ENCODE measurements around the gene NOTCH2. TPM values are rescaled to one million over a fixed set of nuclear protein-coding genes. Genes with fewer than 3 reads are reported as not detected.

The NOTCH2 gene
- polyA plus RNA-seq, 3 donors = 47.3 to 108 (median 86.6) TPM

DNA sequence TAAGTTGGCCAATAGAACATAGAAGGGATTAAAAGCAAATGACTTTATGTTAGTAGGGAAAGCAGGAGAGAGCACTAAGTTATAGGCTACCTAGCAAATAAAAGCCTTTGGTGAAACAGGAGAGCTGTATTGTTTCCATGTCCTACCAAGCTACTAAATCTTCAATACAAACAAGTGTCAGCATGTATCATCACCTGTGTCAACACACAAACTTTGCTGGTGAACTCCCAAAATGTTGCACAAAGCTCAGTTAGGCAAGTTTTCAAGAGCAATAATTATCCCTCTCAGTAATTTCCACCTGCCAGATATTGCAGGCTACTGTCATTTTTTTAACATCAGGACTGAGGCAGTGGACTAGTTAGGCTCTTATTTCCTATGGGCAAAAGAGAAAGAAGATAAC lies 95.4 kb downstream of the NOTCH2 start:
- no peak overlapping the region for H3K9ac ChIP-seq (ENCODE audit: insufficient read depth, low read length, poor library complexity, severe bottlenecking)
- H3K27me3 ChIP-seq (ENCODE audit: control insufficient read depth in 2 of 2, insufficient read depth in 2 of 2, low read length in 2 of 2) = no peaks in the 10 kb centered on the region
- peaks cover 72 to 89% of the 10 kb centered on the region in 2 donors for H3K36me3 Mint-ChIP-seq
- peaks cover 96% of the 10 kb centered on the region for H4K20me1 ChIP-seq (ENCODE audit: insufficient read depth, low read length)
- peaks cover 37 to 38% of the 10 kb centered on the region in 2 donors for H3K4me1 ChIP-seq (ENCODE audit: control insufficient read depth in 1 of 2, insufficient read depth in 2 of 2, low read length in 2 of 2)
- H3K79me2 ChIP-seq (ENCODE audit: insufficient read depth, low read length) = peaks cover 84% of the 10 kb centered on the region
- TF ChIP-seq, protein P1, sequence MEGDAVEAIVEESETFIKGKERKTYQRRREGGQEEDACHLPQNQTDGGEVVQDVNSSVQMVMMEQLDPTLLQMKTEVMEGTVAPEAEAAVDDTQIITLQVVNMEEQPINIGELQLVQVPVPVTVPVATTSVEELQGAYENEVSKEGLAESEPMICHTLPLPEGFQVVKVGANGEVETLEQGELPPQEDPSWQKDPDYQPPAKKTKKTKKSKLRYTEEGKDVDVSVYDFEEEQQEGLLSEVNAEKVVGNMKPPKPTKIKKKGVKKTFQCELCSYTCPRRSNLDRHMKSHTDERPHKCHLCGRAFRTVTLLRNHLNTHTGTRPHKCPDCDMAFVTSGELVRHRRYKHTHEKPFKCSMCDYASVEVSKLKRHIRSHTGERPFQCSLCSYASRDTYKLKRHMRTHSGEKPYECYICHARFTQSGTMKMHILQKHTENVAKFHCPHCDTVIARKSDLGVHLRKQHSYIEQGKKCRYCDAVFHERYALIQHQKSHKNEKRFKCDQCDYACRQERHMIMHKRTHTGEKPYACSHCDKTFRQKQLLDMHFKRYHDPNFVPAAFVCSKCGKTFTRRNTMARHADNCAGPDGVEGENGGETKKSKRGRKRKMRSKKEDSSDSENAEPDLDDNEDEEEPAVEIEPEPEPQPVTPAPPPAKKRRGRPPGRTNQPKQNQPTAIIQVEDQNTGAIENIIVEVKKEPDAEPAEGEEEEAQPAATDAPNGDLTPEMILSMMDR (IDR thresholded peaks at IDR 0.05) = no peak
- intact Hi-C loops (cut with micrococcal nuclease) = no loop called here
- no peak overlapping the region for H3K4me3 ChIP-seq (replicated peaks in 1 of 3; ENCODE audit: low read depth in 2 of 3, low read length in 3 of 3)
- H3K27me3 Mint-ChIP-seq (ENCODE audit: low read depth in 3 of 3) = no peaks in the 10 kb centered on the region
- H3K4me2 ChIP-seq (replicated peaks; ENCODE audit: extremely low read depth, low read length, poor library complexity, severe bottlenecking) = no peak overlapping the region
- peaks cover 45 to 72% of the 10 kb centered on the region in 2 donors for H3K36me3 ChIP-seq (replicated peaks in 1 of 2; ENCODE audit: control insufficient read depth in 1 of 2, insufficient read depth in 2 of 2, low read length in 2 of 2)
- H3K27ac ChIP-seq (ENCODE audit: low read depth in 1 of 2, low read length in 2 of 2) = peak overlapping the region in 1 of 2 donors; percentile 71
- no peaks in the 10 kb centered on the region for H3K9me3 Mint-ChIP-seq
- H3K4me1 Mint-ChIP-seq = peaks cover 48% of the 10 kb centered on the region
- H3K27ac Mint-ChIP-seq = peak overlapping the region in 3 of 7 donors; percentile 9 to 42 (median 33)
- H3K4me3 Mint-ChIP-seq = no peak overlapping the region
- no peaks in the 10 kb centered on the region for H3K9me3 ChIP-seq (replicated peaks in 1 of 2; ENCODE audit: control insufficient read depth in 1 of 2, insufficient read depth in 1 of 2, low read length in 2 of 2)
- no peak for DNase-seq
- no peak overlapping the region for H2AFZ ChIP-seq (ENCODE audit: insufficient read depth, low read depth, low read length, poor library complexity, severe bottlenecking)

DNA sequence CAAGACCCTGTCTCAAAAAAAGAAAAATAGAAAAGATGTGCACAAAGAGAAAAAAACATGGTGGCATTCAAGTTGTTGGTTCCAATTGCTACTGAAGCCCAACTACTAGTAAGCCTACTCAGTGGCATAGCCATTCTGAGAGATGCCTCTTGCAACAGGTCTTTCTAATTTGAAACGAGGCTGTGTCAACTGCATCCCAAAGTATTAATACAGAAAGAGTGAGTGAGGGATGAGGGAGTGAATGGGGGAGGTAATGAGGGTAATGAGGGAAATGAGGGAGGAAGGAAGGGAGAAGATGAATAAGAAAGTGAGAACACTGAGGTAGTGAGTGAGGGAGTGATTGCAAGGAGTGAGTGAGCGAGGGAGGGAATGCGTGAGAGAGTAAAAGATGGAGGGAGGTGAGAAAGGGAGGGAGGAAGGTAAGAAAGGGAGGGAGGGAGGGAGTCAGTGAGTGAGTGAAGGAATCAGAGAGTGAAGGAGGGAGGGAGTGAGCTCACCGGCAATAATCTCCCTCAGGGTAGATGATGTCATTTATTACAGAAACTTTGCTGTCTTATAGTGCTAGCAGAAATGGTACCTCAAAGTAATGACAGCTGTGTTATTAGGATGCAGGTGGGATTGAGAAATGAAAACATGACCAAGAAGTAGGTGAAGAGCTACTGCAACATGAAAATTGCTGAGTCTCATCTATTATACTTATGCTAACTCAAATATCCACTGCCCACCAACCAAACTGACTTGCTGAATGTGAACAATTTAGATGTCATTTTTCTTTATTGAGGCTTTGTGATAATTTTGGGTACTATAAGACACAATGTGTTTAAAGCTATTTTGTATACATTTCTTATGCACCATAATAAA lies 97.5 kb downstream of the NOTCH2 start:
- H3K79me2 ChIP-seq (ENCODE audit: insufficient read depth, low read length) = peaks cover 76% of the 10 kb centered on the region
- H3K9me3 Mint-ChIP-seq = peaks cover 0 to 2% (median 0%) of the 10 kb centered on the region in 7 donors
- no peak overlapping the region for H3K9ac ChIP-seq (ENCODE audit: insufficient read depth, low read length, poor library complexity, severe bottlenecking)
- no peak overlapping the region for H3K4me3 ChIP-seq (replicated peaks in 1 of 3; ENCODE audit: low read depth in 2 of 3, low read length in 3 of 3)
- peaks cover 80 to 91% of the 10 kb centered on the region in 2 donors for H3K36me3 Mint-ChIP-seq
- H3K27me3 ChIP-seq (ENCODE audit: control insufficient read depth in 2 of 2, insufficient read depth in 2 of 2, low read length in 2 of 2) = no peaks in the 10 kb centered on the region
- H3K4me1 Mint-ChIP-seq = peaks cover 38% of the 10 kb centered on the region
- peaks cover 0 to 2% (median 0%) of the 10 kb centered on the region in 3 donors for H3K27me3 Mint-ChIP-seq (ENCODE audit: low read depth in 3 of 3)
- peak overlapping the region in 1 of 2 donors; percentile 79 for H3K27ac ChIP-seq (ENCODE audit: low read depth in 1 of 2, low read length in 2 of 2)
- TF ChIP-seq, protein P1 (IDR thresholded peaks at IDR 0.05) = no peak
- H2AFZ ChIP-seq (ENCODE audit: insufficient read depth, low read depth, low read length, poor library complexity, severe bottlenecking) = no peak overlapping the region
- WGBS (ENCODE audit: insufficient coverage) = 98% methylated on average over 4 of the region's 4 CpGs
- no peak for DNase-seq
- H3K4me1 ChIP-seq (ENCODE audit: control insufficient read depth in 1 of 2, insufficient read depth in 2 of 2, low read length in 2 of 2) = peaks cover 24 to 29% of the 10 kb centered on the region in 2 donors
- H3K4me3 Mint-ChIP-seq = no peak overlapping the region
- no peak overlapping the region for H3K4me2 ChIP-seq (replicated peaks; ENCODE audit: extremely low read depth, low read length, poor library complexity, severe bottlenecking)
- intact Hi-C loops (cut with micrococcal nuclease) = no loop called here
- peaks cover 96% of the 10 kb centered on the region for H4K20me1 ChIP-seq (ENCODE audit: insufficient read depth, low read length)
- H3K9me3 ChIP-seq (replicated peaks in 1 of 2; ENCODE audit: control insufficient read depth in 1 of 2, insufficient read depth in 1 of 2, low read length in 2 of 2) = no peaks in the 10 kb centered on the region
- peak overlapping the region in 3 of 7 donors; percentile 6 to 57 (median 54) for H3K27ac Mint-ChIP-seq
- H3K36me3 ChIP-seq (replicated peaks in 1 of 2; ENCODE audit: control insufficient read depth in 1 of 2, insufficient read depth in 2 of 2, low read length in 2 of 2) = peaks cover 63 to 84% of the 10 kb centered on the region in 2 donors
